ENCODE data around the gene MINDY1. TPM values are rescaled to one million over a fixed set of nuclear protein-coding genes. Genes with fewer than 3 reads are reported as not detected.
A peak's percentile ranks its signal among the peaks of the same experiment; 100 is the strongest.

Gene MINDY1
- total and polyA plus RNA-seq, 2 experiments from 2014 or later: 11.5 to 35.6 TPM

GRCh38 chr1:151010346-151010726 is 3.6 kb upstream of the MINDY1 start:
- TF ChIP-seq CTCF (IDR thresholded peaks at IDR 0.05; ENCODE audit: low read depth, low read length): no peak
- Histone ChIP-seq H3K36me3 (no peaks in the 10 kb centered on the region), H3K9me3 (ENCODE audit: low read depth) (no peaks in the 10 kb centered on the region), H3K27ac (no peak overlapping the region), H3K27me3 (no peaks in the 10 kb centered on the region), H3K4me3 (no peak overlapping the region), H3K4me1 (ENCODE audit: low read depth) (peaks cover 57% of the 10 kb centered on the region)
- DNase-seq (ENCODE audit: low read depth in 1 of 2, low spot score in 1 of 2): no peak

- H3K27ac ChIP-seq: no peak overlapping the region
- H3K27me3 ChIP-seq: no peaks in the 10 kb centered on the region
- peaks cover 62% of the 10 kb centered on the region for H3K4me1 ChIP-seq (ENCODE audit: low read depth)
- no peaks in the 10 kb centered on the region for H3K9me3 ChIP-seq (ENCODE audit: low read depth)
- no peaks in the 10 kb centered on the region for H3K36me3 ChIP-seq
- no peak for DNase-seq (ENCODE audit: low read depth in 1 of 2, low spot score in 1 of 2)
- TF ChIP-seq CTCF (IDR thresholded peaks at IDR 0.05; ENCODE audit: low read depth, low read length): no peak
- peak overlapping the region; percentile 59 for H3K4me3 ChIP-seq
These were observed 3.1 kb upstream of the MINDY1 start for GRCh38 chr1:151009674-151010345.

GRCh38 chr1:151009206-151009587 is 2.5 kb upstream of the MINDY1 start:
- peak in 1 of 2 donors; percentile 31 for DNase-seq (ENCODE audit: low read depth in 1 of 2, low spot score in 1 of 2)
- peak overlapping the region; percentile 38 for H3K27ac ChIP-seq
- H3K9me3 ChIP-seq (ENCODE audit: low read depth): no peaks in the 10 kb centered on the region
- TF ChIP-seq CTCF (IDR thresholded peaks at IDR 0.05; ENCODE audit: low read depth, low read length): no peak
- no peaks in the 10 kb centered on the region for H3K27me3 ChIP-seq
- no peaks in the 10 kb centered on the region for H3K36me3 ChIP-seq
- H3K4me1 ChIP-seq (ENCODE audit: low read depth): peaks cover 61% of the 10 kb centered on the region
- peak overlapping the region; percentile 59 for H3K4me3 ChIP-seq

- DNase-seq (ENCODE audit: low read depth in 1 of 2, low spot score in 1 of 2): peak; percentile 97 to 98
- Histone ChIP-seq H3K4me3 (peak within 1 kb of the TSS; percentile 59), H3K9me3 (ENCODE audit: low read depth) (no peaks in the 10 kb centered on the region), H3K36me3 (no peaks in the 10 kb centered on the region), H3K27me3 (no peaks in the 10 kb centered on the region), H3K27ac (peak within 1 kb of the TSS; percentile 56), H3K4me1 (ENCODE audit: low read depth) (peaks cover 55% of the 10 kb centered on the region)
- no peak for TF ChIP-seq CTCF (IDR thresholded peaks at IDR 0.05; ENCODE audit: low read depth, low read length)
These were observed 1.8 kb upstream of the MINDY1 start, which contains the start of gene PRUNE1 for GRCh38 chr1:151008244-151009205. Gene PRUNE1 (plus strand): TSS chr1:151008449. CDS start chr1:151008633, 184 bp downstream.

GRCh38 chr1:151007853-151008243 is 1.1 kb upstream of the MINDY1 start:
- no peak for TF ChIP-seq CTCF (IDR thresholded peaks at IDR 0.05; ENCODE audit: low read depth, low read length)
- Histone ChIP-seq H3K27me3 (no peaks in the 10 kb centered on the region), H3K4me1 (ENCODE audit: low read depth) (peaks cover 49% of the 10 kb centered on the region), H3K4me3 (peak overlapping the region; percentile 59), H3K27ac (peak overlapping the region; percentile 56), H3K36me3 (no peaks in the 10 kb centered on the region), H3K9me3 (ENCODE audit: low read depth) (no peaks in the 10 kb centered on the region)
- no peak for DNase-seq (ENCODE audit: low read depth in 1 of 2, low spot score in 1 of 2)

Data from cardiac muscle cell (in vitro differentiated cells and primary cell).